Measurements from ENCODE around the gene PDE6A. TPM values are rescaled to one million over a fixed set of nuclear protein-coding genes. Genes with fewer than 3 reads are reported as not detected.

PDE6A gene
- total and polyA plus RNA-seq, 2 donors from 2014 or later = 0.03 TPM; not detected in 1

DNA sequence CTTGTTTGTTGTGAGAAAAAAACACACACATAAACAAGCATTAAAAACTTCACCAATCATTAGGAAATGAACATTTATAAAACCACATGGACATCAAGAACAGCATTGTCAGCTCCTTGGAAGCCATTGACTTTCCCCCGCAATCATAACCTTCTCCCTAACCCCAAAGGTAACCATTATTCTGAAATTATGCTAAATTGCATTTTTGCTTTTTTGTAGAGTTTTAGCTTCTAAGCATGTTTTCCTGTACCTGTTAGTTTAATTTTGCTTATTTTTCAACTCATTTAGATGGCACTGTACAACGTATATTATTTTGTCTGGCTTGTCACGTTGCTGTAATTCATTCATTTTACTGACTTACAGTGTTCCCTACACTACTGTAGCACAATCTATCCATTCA is 36.8 kb downstream of the PDE6A start:
- intact Hi-C loops (cut with DNase I) = no loop called here
- FAIRE-seq (no peak), DNase-seq (no peak)
- Histone ChIP-seq H3K36me3 (ENCODE audit: control insufficient read depth in 2 of 3, insufficient read depth in 3 of 3, low read length in 3 of 3) (no peaks in the 10 kb centered on the region), H3K4me1 (ENCODE audit: control insufficient read depth in 2 of 3, insufficient read depth in 2 of 3, low read depth in 1 of 3, low read length in 3 of 3) (no peaks in the 10 kb centered on the region), H3K27me3 (ENCODE audit: control insufficient read depth, insufficient read depth, low read length) (no peaks in the 10 kb centered on the region), H3K9me3 (ENCODE audit: control insufficient read depth in 2 of 3, insufficient read depth in 1 of 3, low read length in 3 of 3) (no peaks in the 10 kb centered on the region), H3K4me3 (ENCODE audit: low read length in 3 of 3) (no peak overlapping the region), H3K27ac (ENCODE audit: low read depth in 2 of 2, low read length in 2 of 2) (no peak overlapping the region), H3K9ac (ENCODE audit: low read length in 3 of 3) (no peak overlapping the region)
- TF ChIP-seq, protein P1, sequence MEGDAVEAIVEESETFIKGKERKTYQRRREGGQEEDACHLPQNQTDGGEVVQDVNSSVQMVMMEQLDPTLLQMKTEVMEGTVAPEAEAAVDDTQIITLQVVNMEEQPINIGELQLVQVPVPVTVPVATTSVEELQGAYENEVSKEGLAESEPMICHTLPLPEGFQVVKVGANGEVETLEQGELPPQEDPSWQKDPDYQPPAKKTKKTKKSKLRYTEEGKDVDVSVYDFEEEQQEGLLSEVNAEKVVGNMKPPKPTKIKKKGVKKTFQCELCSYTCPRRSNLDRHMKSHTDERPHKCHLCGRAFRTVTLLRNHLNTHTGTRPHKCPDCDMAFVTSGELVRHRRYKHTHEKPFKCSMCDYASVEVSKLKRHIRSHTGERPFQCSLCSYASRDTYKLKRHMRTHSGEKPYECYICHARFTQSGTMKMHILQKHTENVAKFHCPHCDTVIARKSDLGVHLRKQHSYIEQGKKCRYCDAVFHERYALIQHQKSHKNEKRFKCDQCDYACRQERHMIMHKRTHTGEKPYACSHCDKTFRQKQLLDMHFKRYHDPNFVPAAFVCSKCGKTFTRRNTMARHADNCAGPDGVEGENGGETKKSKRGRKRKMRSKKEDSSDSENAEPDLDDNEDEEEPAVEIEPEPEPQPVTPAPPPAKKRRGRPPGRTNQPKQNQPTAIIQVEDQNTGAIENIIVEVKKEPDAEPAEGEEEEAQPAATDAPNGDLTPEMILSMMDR (IDR thresholded peaks at IDR 0.05; ENCODE audit: borderline replicate concordance, extremely low read depth, insufficient read depth) = no peak

DNA sequence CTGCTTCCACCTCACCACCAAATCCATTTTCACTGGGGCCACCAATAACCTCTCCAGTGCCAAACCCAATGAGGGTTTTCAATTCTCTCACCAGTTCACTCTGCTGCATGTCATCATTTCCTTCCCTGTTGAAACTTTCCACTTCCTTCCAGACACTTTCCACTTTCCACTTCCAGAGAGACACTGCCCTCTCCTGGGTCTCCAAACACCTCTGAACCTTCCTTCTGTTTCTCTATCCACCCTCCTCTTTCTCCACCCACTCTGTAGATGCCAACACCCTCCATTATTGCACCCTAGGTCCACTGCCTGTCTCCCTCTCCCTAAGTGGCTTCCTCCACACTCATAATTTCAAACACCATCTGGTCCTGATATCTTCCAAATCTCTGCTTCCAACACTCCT is 39.6 kb downstream of the PDE6A start:
- Histone ChIP-seq H3K9ac (ENCODE audit: low read length in 3 of 3) (no peak overlapping the region), H3K27ac (ENCODE audit: low read depth in 2 of 2, low read length in 2 of 2) (no peak overlapping the region), H3K36me3 (ENCODE audit: control insufficient read depth in 2 of 3, insufficient read depth in 3 of 3, low read length in 3 of 3) (no peaks in the 10 kb centered on the region), H3K4me1 (ENCODE audit: control insufficient read depth in 2 of 3, insufficient read depth in 2 of 3, low read depth in 1 of 3, low read length in 3 of 3) (no peaks in the 10 kb centered on the region), H3K9me3 (ENCODE audit: control insufficient read depth in 2 of 3, insufficient read depth in 1 of 3, low read length in 3 of 3) (no peaks in the 10 kb centered on the region), H3K4me3 (ENCODE audit: low read length in 3 of 3) (no peak overlapping the region), H3K27me3 (ENCODE audit: control insufficient read depth, insufficient read depth, low read length) (no peaks in the 10 kb centered on the region)
- DNase-seq (no peak), FAIRE-seq (no peak)
- TF ChIP-seq, protein P1 (IDR thresholded peaks at IDR 0.05; ENCODE audit: borderline replicate concordance, extremely low read depth, insufficient read depth) = no peak
- intact Hi-C loops (cut with DNase I) = no loop called here

DNA sequence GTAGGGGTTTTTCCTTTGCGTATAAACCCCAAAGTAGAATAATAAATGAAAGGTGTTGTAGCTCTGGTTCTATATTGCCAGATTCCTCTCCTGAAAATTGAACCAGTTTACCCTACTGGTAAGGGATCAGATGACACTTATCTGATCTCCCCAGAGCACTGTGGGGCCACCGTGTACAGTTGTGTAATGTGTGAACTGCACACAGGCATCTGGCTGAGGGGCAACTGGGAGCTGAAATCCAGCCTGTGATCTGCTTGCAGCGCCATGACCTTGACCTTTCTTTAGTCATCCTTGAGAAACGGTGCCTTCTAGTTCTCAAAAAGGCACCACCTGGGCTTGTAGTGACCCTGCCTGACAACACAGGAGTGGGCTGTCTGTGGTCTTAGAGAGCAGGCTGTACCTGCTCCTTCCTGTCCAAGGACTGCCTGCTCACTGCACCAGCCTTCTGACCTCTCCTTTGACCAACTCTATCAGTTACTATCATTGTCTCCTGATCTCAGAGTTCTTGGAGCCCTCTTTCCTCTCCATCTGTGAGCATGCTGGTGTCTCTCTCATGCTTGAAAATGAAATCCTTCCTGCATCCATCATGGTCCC is 40.2 kb downstream of the PDE6A start:
- Histone ChIP-seq H3K9me3 (ENCODE audit: control insufficient read depth in 2 of 3, insufficient read depth in 1 of 3, low read length in 3 of 3) (no peaks in the 10 kb centered on the region), H3K4me3 (ENCODE audit: low read length in 3 of 3) (no peak overlapping the region), H3K27me3 (ENCODE audit: control insufficient read depth, insufficient read depth, low read length) (no peaks in the 10 kb centered on the region), H3K27ac (ENCODE audit: low read depth in 2 of 2, low read length in 2 of 2) (no peak overlapping the region), H3K4me1 (ENCODE audit: control insufficient read depth in 2 of 3, insufficient read depth in 2 of 3, low read depth in 1 of 3, low read length in 3 of 3) (no peaks in the 10 kb centered on the region), H3K36me3 (ENCODE audit: control insufficient read depth in 2 of 3, insufficient read depth in 3 of 3, low read length in 3 of 3) (no peaks in the 10 kb centered on the region), H3K9ac (ENCODE audit: low read length in 3 of 3) (no peak overlapping the region)
- no peak for FAIRE-seq
- TF ChIP-seq, protein P1 (IDR thresholded peaks at IDR 0.05; ENCODE audit: borderline replicate concordance, extremely low read depth, insufficient read depth) = no peak
- intact Hi-C loops (cut with DNase I) = no loop called here
- DNase-seq = peak in 2 of 5 donors; percentile 14

DNA sequence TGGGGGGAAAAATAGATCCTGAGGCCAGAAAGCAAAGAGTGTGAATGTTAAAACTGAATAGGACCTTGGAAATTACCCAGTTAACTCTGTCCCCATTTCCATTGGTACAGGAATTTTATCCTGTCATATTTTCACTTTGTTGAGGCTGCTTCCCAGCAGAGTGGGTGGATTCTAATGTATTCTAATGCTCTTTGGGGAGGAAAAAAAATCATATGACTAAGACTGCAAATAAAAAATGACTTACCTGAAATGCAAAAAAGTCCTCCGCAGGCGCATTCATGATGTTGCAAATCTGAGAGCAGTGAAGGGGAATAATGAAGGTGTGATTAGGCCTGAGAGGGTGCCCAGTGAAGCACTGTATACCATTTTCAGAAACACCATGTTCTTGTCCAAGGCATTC is 41.2 kb downstream of the PDE6A start:
- no peak overlapping the region for H3K9ac ChIP-seq (ENCODE audit: low read length in 3 of 3)
- no peaks in the 10 kb centered on the region for H3K4me1 ChIP-seq (ENCODE audit: control insufficient read depth in 2 of 3, insufficient read depth in 2 of 3, low read depth in 1 of 3, low read length in 3 of 3)
- FAIRE-seq (no peak), DNase-seq (no peak)
- H3K27me3 ChIP-seq (ENCODE audit: control insufficient read depth, insufficient read depth, low read length) = no peaks in the 10 kb centered on the region
- H3K27ac ChIP-seq (ENCODE audit: low read depth in 2 of 2, low read length in 2 of 2) = no peak overlapping the region
- no peaks in the 10 kb centered on the region for H3K9me3 ChIP-seq (ENCODE audit: control insufficient read depth in 2 of 3, insufficient read depth in 1 of 3, low read length in 3 of 3)
- intact Hi-C loops (cut with DNase I) = no loop called here
- H3K4me3 ChIP-seq (ENCODE audit: low read length in 3 of 3) = no peak overlapping the region
- no peaks in the 10 kb centered on the region for H3K36me3 ChIP-seq (ENCODE audit: control insufficient read depth in 2 of 3, insufficient read depth in 3 of 3, low read length in 3 of 3)
- TF ChIP-seq, protein P1 (IDR thresholded peaks at IDR 0.05; ENCODE audit: borderline replicate concordance, extremely low read depth, insufficient read depth) = no peak

Measured in kidney (tissue), 14 donors.